HG03558 (cell line): ENCODE results near the gene KLHDC10.
"Not testable (repeated sequence)": the region's sequence is repeated elsewhere in the genome, so short reads cannot be mapped to it uniquely, and the experiment has no call there.

Experiments used
- ATAC-seq: cut with Tn5 transposase; IDR thresholded peaks from one replicate; pipeline ENCODE4 v1.9.1; 2021; ENCODE audit warnings: moderate number of reproducible peaks; ENCODE audit not compliant: unreplicated experiment; ENCODE audit errors: extremely low read depth

Gene KLHDC10

GRCh38 chr7:130139193-130139960, 69.0 kb downstream of the KLHDC10 start:
- no peak for ATAC-seq

- no peak for ATAC-seq
These were observed 70.3 kb downstream of the KLHDC10 start for GRCh38 chr7:130140551-130141160.

- ATAC-seq = no peak
These were observed 71.0 kb downstream of the KLHDC10 start for GRCh38 chr7:130141161-130141883.

- ATAC-seq = no peak
These were observed 71.7 kb downstream of the KLHDC10 start for GRCh38 chr7:130141884-130142653.

GRCh38 chr7:130142654-130143333, 72.5 kb downstream of the KLHDC10 start:
- no peak for ATAC-seq

- ATAC-seq = no peak
These were observed 73.0 kb downstream of the KLHDC10 start for GRCh38 chr7:130143334-130143732.

- ATAC-seq = no peak
These were observed 73.6 kb downstream of the KLHDC10 start for GRCh38 chr7:130143986-130144311.

- ATAC-seq = no peak
These were observed 74.2 kb downstream of the KLHDC10 start for GRCh38 chr7:130144312-130145171.

- no peak for ATAC-seq
These were observed 75.2 kb downstream of the KLHDC10 start for GRCh38 chr7:130145424-130146100.

- ATAC-seq = not testable (repeated sequence)
These were observed 75.8 kb downstream of the KLHDC10 start for GRCh38 chr7:130146142-130146541.

GRCh38 chr7:130146693-130147405, 76.5 kb downstream of the KLHDC10 start:
- no peak for ATAC-seq

GRCh38 chr7:130147710-130148325, 77.5 kb downstream of the KLHDC10 start:
- ATAC-seq = no peak

GRCh38 chr7:130148561-130148960, 78.2 kb downstream of the KLHDC10 start:
- no peak for ATAC-seq

GRCh38 chr7:130149281-130150139, 79.2 kb downstream of the KLHDC10 start:
- ATAC-seq = no peak

GRCh38 chr7:130150587-130150986, 80.3 kb downstream of the KLHDC10 start:
- no peak for ATAC-seq

- no peak for ATAC-seq
These were observed 81.5 kb downstream of the KLHDC10 start for GRCh38 chr7:130151591-130152492.
